Measurements from ENCODE around the gene ACSM5.
"Not testable (repeated sequence)": the region's sequence is repeated elsewhere in the genome, so short reads cannot be mapped to it uniquely, and the experiment has no call there.

Gene ACSM5

DNA sequence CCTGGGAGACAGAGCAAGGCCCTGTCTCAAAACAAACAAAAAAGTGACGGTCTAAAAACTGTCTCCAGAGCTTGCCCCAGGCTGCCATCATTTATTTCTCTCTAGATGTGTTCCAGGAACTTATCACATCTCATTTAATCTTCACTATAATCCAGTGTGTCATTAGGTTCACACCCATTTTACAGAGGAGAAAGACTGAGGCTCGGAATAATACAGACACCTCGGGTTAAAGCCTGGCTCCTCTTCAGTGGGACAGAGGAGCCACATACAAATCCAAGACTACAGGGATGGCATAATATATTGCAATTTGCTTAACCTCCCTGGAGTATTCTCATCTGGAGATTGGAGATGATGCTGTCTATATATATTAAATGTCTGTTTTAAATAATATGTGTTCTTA, 10.7 kb upstream of the ACSM5 start:
- no peak for DNase-seq (ENCODE audit: low spot score)

DNA sequence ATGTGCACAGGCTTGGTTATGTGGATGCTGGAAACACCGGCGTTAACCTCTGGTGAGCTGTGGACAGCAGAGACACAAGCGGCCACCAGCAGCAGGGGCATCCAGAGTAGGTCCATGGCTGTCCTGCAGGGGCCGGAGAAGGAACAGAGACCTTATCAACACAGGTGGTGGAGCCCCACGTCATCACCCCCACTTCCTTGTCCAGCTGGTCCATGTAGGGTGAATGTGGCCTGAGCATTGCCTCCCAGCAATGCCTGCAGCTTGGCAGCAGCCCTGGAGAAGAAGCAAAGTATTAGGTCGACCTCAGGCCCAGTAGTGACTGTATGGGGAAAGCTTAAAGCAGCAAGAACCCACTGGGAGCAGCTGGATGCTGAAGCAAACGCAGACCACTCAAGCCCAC, 10.1 kb upstream of the ACSM5 start:
- no peak for DNase-seq (ENCODE audit: low spot score)

DNA sequence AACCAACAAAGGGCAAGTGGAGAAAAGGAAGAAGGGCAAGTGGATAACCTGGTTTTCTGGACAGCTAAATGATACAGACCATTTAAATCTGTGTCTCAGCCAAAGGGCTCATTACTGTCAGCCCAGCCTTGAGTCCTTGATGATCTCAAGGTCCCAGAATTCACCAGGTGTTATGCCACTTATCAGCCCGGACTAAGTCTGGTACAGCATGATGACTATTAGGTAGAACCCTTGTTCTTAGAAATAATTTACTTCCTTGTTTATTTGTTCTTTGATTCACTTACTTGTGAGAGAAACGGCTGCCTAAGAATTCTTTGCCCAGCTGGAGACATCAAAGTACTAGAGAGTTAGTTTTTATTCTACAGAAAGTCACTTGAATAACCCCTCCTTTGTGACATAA, 8.3 kb upstream of the ACSM5 start:
- DNase-seq (ENCODE audit: low spot score): no peak

DNA sequence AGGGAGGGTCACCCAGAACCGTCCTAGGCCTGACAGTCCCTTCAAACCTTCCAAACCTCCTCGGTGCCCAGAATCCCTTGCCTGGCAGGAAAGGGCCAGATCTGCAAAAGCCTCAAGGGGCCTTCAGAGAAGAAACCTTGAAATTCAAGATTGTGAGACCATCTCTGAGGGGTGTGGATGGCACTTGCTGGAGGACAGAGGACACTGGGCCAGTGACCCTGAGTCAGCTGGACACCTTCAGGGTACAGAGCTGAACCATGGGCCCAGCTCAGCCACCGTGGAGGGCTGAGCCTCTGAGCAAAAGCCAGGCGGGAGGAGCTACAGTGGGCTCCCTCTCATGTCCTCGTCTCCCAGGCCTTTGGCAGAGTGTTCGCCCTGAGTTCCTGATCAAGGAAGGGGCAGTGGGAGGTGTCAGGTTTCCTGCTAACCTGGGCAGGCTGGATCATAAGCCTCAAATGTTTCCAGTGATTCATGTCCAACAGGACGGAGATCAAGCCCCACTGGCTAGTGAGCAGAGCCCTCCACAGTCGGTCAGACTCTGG, 7.8 kb upstream of the ACSM5 start:
- DNase-seq (ENCODE audit: low spot score): no peak

DNA sequence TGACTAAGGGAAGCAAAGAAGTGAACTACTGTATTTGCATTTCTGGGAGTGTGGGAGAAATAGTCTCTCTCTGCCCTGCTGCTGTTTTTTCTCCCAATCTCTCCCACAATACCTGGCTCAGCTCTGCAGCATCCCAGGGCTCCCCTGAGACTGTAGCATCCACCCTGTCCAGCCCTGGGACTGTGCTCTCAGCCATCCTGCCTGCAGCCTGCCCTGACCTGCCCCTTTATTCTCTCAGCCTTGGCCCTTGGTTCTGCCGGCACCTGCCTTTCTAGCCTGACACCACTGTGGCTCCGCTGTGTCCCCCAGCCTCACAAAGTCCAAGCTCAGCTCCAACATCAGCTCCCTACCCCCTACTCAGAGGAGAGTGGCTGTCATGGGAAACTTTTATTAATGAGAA, 6.7 kb upstream of the ACSM5 start:
- no peak for DNase-seq (ENCODE audit: low spot score)

DNA sequence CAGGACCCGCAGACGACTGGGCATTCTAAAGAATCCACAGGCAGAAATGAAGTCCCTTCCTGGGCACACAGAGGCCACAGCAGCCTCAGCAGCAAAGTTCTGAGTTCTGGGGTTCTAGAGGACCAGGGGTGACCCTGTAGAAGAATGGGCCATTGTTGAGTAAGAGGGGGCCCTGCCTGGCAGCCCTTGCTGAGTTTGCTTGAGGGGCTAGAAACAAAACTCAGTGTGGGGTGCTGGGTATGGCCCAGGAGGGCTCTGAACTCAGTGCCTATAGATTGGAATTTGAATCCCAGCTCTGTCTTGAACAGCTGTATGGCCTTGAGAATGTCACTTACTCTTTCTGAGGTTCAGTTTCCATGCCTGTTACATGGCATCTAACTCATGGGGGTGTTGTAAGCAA, 4.7 kb upstream of the ACSM5 start, which contains the start of gene PDILT:
PDILT (minus strand) TSS at position 101 of the 400 bp plus-strand sequence. CDS start 5,437 bp downstream, outside the sequence.
- DNase-seq (ENCODE audit: low spot score): no peak

DNA sequence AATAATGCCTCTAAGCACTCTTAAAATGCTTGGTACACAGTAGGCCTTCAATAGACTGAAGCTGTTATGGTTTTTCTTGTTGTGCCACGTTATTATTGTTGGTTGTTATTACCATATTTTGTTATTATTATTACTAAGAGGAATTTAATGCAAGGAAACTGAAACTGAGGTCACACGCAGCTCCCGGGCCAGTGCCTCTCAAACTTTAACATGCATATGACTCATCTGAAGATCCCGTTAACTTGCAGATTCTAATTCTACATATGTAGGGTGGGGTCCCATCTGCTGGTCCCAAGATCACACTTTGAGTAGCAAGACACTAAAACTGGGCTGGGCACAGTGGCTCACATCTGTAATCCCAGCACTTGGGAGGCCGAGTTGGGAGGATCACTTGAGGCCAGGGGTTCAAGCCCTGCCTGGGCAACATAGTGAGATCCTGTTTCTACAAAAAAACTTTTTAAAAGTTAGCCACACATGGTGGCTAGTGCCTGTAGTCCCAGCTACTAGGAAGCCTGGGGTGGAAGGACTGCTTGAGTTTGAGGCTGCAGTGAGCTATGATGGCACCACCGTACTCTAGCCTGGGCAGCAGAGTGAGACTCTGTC, 888 bp downstream of the ACSM5 start:
- DNase-seq (ENCODE audit: low spot score): no peak

DNA sequence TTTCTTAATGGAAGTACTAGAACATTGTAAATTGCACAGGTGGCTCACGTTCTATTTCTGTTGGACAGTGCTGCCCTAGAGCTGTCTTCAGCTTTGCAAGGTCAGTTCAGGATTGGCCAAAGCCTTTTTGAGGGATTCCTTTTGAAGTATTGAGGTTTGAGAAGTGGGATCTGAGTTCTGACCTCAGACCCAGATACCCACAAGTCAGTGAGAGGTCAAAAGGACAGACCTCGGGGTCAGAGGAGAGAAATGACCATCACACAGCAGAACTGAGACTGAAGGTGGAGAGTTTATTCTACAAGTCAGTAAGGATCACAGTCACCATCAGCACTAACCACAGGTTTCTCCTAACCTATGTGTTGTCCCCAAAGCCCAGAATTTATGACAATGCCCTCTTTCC, 1.7 kb downstream of the ACSM5 start:
- no peak for DNase-seq (ENCODE audit: low spot score)

DNA sequence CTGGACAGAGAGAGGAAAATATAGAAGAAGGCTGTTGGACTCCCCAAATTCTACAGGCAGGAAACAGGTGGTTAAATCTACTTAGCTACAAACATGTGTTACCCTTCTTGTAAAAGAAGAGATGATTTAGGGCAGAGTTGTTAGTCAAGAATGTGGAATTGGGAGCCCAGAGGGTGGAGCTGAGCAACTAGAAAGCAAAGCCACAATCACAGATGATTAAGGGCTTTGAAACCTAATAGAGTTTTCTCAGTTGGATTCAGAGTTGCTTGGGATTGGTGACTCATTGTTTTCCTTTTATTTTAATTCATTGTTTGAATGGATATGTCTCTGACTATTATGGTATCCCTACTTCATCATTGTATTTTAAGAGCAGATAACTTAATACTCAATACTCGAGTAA, 6.2 kb downstream of the ACSM5 start:
- DNase-seq (ENCODE audit: low spot score): peak; percentile 21

DNA sequence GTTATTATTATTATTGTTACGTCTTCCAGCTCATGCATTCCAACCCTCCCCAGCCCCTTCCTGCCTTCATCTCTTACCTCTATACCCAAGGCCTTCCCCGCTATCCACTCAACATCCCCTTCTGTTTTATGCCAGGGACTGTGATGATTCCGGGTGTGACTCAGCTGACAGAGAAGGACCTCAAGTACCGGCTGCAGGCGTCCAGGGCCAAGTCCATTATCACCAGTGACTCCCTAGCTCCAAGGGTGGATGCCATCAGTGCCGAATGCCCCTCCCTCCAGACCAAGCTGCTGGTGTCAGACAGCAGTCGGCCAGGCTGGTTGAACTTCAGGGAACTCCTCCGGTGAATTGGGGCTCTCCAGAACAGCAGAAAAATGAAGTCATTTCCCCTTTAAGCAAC, 9.8 kb downstream of the ACSM5 start:
- DNase-seq (ENCODE audit: low spot score): not testable (repeated sequence)

DNA sequence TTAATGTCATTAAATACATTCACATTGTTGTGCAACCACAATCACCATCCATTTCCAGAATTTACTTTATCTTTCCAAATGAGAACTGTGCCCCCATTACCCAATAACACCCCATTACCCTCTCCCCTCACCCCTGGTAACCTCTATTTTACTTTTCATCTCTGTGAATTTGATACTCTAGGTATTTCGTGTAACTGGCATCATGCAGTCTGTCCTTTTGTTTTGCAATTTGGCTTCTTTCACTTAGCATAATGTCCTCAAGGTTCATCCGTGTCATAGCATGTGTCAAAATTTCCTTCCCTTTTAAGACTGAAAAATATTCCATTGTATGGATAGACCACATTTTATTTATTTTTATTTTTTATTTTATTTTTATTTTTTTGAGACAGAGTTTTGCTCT, 12.4 kb downstream of the ACSM5 start:
- DNase-seq (ENCODE audit: low spot score): not testable (repeated sequence)

DNA sequence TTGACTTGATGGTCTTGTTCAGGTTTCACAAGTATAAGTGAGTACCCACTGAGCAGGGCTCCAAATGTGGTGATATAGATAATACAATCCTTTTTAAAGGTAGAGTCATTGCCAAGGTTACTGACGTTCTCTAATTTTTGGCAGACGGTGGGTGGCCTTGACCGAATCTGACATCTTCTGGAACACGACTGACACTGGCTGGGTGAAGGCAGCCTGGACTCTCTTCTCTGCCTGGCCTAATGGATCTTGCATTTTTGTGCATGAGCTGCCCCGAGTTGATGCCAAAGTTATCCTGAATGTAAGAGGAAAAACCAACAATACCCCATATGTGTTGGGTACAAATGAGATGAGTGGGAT, 14.4 kb downstream of the ACSM5 start:
- DNase-seq (ENCODE audit: low spot score): not testable (repeated sequence)

DNA sequence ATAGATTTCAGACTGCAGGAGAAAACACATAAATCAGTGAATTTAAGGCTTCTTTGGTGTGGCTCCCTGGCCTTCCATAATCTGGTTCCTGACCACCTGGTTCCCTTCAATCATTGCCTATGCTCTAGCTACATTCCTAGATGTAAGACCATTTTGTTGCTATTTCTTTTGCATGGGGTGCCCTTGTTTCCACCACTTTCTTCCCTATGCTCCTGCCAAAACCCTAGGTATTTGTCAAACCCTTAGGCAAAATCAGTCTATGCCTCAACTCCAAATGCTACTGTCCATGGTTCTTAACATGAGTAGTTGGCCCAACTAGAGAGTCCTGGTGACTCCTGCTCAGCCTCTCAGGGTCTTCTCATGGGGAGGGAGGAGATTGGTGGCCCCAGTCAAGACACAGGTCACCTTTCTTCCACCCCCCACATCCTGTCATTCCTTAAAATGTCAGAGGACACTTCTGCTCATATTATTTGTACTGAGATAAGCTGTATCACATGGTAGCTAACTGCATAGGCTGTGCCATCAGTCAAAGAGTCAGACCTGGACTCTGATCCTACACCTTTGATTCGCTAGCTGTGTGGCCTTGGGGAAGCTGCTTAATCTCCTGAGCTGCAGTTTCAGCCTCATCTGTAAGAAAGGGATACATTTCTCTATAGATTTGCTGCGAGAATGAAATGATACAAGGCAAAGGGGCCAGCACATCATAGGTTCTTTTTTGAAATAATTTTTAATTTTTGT, 15.0 kb downstream of the ACSM5 start:
- DNase-seq (ENCODE audit: low spot score): no peak

DNA sequence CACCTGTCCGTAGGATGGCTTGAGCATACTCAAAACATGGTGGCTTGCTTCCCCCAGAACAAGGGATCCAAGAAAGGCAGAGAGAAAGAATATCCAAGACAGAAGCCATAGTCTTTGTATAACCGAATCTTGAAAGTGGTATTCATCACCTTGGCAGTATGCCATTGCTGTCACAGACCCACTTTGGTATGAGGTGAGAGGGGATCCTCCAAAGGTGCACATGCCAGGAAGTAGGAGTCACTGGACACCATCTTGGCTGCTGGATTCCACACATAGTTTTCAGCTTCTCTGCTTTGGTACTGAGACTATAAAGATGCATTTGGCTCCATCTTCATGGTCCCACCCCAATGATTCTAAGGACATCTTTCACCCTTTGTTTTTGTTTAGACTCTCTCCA, 18.1 kb downstream of the ACSM5 start:
- DNase-seq (ENCODE audit: low spot score): not testable (repeated sequence)

DNA sequence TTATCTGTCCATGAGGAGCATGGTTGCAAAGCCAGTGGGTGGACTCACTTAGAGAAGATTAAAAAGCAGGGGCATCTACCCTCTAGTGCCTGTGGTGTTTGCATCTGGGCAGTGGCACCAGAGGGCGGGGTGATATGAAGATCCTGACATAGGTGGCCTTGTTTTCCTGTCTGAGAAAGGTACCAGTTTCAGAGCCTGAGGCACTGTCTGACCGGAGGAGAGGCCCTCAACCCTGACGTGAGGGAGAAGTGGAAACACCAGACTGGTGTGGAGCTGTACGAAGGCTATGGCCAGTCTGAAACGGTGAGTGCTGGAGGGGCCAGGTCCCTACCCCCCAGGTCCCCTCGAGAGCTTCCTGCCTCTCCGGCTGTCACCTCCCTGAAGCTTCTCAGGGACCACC, 20.2 kb downstream of the ACSM5 start:
- DNase-seq (ENCODE audit: low spot score): not testable (repeated sequence)

DNA sequence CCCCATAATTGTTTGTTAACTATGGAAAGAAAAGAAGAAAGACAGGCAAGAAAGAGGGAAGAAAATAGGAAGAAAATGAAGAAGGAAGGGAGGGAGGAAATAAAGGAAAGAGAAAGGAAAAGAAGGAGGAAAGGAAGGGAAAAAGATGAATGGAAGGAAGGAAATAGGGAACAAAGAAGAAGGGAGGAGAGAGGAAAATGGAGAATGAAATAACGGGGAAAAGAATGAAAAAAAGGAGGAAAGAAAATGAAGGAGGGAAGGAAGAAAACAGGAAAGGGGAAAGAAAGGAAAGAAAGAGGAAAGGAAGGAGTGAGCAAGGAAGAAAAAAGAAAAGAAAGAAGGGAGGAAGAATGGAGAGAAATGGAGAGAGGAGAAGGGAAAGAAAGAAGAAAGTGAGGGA, 21.1 kb downstream of the ACSM5 start:
- DNase-seq (ENCODE audit: low spot score): not testable (repeated sequence)

DNA sequence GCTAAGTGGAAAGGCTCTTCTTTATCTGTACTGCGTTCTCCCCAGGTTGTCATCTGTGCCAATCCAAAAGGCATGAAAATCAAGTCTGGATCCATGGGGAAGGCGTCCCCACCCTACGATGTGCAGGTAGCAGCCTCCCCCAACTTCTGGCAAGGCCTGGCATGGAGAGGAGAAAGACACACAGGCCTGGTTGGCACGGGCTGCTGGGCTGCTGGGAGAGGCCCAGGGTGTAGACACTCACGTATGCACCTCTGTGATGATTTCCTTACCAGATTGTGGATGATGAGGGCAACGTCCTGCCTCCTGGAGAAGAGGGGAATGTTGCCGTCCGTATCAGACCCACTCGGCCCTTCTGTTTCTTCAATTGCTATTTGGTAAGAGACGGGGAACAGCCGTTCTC, 21.6 kb downstream of the ACSM5 start:
- DNase-seq (ENCODE audit: low spot score): no peak

DNA sequence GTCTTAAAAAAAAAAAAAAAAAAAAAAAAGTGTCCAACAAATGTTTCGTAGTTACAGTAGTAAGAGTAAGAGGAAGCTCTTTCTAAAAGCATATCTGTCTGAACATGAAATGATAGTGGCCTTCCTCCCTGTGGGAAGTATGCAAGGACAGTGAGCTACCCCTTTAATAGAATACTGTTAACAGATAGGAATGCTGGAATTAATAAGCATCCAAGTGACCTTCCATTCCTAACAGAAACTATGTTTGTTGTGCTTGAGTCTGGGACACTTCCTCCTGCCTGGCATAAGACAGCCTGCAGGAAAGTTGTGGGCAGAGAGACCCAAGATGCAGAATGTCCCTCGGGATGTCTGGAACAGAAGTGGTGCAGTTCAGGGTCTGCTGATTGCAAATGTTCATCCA, 29.6 kb downstream of the ACSM5 start:
- not testable (repeated sequence) for DNase-seq (ENCODE audit: low spot score)

DNA sequence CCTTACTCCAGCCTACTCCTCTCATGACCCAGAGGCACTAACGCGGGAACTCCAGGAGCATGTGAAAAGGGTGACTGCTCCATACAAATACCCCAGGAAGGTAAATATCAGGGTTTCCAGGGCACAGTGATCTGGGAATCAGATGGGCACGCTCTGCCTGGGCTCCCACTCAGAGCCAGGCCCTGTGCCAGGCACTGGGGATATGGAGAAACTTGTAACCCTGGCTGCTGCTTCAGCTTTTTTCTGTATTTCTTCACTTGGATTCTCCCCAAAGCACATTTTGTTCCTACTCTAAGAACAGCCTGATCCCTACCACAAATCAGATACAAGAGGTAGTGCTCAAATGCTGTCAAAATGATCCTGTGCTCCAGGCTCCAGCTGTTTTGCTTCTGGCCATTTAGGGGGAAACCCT, 30.5 kb downstream of the ACSM5 start:
- DNase-seq (ENCODE audit: low spot score): not testable (repeated sequence)

DNA sequence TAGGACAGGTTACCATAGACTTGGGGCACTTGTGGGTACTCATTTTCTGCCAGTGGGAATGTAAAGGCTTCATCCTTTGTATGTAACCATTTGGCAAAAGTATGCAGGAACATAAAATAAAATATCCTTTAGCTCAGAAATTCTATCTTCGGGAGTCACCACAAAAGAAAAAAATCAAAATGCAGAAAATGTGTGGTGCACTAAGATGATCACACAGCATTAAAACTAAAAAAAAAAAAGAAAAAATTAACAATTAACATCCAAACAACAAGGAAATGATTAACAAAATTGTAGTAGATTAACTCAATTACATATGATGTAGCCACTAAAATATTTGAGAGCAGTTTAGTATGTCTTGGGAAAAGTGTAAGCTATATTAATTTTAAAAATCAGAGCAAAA, 31.4 kb downstream of the ACSM5 start:
- not testable (repeated sequence) for DNase-seq (ENCODE audit: low spot score)

DNA sequence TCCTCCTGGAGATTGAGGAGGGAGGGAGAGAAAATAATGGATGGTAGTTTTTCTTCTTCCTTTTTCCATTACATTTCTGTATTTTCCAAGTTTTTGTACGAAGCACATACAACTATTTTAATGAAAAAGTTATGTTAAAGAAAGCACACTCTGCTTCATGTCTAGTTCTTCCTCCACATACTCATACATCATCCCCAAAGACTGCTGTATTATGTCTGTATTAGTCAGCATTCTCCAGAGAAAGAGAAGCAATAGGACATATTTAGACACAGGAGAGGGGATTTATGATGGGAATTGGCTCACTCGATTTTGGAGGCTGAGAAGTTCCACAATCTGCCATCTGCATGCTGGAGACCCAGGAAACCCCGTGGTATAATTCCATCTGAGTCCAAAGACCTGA, 31.9 kb downstream of the ACSM5 start:
- DNase-seq (ENCODE audit: low spot score): no peak

DNA sequence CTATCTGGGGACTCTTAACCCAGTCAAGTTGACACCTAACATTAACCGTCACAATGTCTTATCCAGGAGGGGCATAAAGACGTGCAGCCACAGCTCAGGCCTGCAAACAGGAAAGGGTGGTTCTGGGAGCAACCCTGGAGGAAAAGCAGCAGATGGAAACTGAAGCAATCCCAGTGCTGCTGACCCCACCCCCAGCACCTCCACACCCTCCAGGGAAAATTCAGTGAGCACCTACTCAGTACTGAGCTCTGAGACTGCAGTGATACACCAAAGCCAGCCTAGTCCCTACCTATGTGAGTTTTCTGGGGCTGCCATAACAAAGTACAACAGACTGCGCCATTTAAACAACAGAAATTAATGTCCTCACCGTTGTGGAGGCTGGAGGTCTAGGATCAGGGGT, 32.5 kb downstream of the ACSM5 start:
- DNase-seq (ENCODE audit: low spot score): not testable (repeated sequence)

DNA sequence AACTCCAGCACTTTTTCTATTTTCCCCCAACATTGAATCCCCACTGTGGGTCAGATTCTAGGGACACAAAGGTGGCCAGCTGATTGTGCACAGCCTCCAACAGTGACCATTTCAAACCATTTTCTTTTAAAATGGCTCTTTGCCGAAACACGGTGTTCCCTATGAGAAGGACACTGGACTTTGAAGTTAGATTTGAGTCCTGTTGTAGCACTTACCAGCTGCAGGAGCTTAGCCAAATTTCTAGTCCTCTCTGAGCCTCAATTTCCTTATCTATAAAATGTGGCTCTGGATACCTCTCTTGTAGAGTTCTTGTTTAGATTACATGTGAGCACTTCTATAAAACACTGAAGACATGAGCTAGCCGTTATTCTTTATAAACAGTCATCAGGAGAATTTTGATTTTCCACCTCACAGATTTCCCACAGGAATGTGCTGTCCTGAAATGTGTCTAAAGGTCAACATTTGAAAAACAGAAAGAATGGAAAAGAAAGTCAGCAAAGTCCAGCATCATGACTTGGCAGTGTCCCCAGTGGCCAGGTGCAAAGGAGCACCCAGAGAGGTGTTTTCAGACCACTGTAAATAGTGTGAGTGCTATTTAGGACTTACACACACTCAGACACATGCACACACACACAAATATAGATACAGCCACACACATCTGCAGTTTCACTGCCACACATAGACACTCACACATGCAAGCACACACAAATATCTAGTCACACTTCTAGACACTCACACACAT, 37.5 kb downstream of the ACSM5 start:
- DNase-seq (ENCODE audit: low spot score): not testable (repeated sequence)
